Activated gamma-delta T cell (primary cell): ENCODE results near the gene ADAR.

ENCODE experiments used
- DNase-seq: peaks from one replicate; lab custom pipeline; 2025; lab: John Stamatoyannopoulos, UW

Gene ADAR

GRCh38 chr1:154557248-154557938, 50.6 kb downstream of the ADAR start:
- DNase-seq, result no peak

GRCh38 chr1:154556422-154556821, 51.6 kb downstream of the ADAR start:
- DNase-seq, result no peak

DNA sequence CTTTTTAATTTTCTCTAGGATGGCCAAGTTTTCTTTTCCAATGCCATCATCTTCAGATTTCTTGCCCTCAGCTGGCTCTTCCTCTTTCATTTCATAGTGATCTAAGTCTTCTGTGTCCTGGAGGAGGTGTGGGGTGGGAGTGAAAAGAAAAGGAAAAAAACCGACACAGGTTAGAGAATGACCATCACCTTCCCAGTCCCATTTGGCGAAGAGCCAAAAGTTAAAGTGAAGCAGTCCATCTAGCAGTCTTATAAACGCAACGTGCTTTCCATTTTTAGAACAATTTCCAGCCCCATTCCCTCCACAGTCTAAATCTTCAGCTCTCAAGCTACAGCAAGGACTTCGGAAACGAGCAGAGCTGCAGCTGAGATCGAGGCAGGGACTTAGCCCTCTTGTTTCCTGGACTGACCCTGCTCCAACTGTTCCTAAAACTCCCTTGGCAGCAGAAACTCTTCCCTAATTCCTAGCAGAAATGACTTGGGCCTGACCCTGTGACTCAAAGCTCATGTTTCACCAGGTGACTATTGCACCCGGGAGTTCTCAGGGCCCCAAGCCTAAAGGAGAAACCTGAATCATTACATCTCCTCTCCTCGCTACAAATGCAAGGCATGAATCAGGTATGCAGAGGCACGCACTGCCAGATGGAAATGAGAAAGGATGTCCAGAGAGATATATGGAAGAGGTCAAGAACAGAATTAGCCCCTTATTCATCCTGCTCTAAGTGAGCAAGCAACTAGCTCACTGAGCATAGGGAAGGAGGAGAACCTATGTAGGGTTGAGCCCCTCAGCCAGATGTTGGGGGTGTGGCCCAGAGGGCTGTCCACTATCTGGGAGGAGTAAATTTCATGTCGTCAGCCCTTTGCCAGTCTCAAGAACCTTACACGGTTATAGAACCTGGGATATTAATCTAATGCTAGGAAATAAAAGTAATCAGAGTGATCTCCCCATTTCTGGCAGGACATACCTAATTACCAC, 54.6 kb downstream of the ADAR start:
- no peak for DNase-seq

- DNase-seq, result no peak
These were observed 56.0 kb downstream of the ADAR start for GRCh38 chr1:154552036-154552435.

DNA sequence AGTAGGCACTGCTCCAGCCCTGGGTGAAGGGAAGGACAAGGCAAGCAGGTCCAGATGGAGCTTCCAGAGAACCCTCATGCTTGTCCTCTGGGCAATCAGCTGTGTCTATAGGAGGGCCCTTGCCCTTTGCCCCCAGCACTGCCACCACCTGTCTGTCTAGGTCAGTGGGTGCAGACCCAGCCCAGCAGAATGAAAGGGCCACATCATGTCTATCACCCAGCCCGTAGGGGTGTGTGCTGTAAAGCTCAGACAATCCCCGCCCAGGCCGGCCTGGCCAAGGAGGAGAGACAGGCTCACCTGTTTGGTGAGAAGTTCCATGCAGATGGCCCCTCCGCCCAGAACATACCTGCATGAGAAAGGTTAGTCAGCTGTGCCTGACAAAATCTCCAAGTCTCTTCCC, 56.5 kb downstream of the ADAR start:
- DNase-seq, result no peak

DNA sequence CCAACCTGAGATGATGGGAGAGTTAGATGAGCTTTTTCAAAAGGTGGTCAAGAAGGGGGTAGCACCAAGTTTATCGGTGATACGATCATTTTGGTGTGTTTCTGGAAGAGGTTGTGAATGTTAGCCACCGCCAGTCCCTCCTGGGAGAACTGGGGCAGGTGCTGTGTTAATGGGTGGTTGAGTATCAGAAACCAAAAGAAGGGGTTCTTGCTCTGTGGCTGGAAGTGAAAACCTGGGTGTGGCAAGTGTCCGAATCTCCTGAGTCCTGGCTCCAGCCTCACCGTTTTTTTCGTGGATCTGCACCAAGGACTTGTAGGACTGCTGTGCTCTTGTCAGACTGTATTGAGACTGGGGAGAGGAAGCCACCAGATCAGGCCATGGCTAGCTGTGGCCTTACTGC, 57.3 kb downstream of the ADAR start:
- DNase-seq, result no peak

DNA sequence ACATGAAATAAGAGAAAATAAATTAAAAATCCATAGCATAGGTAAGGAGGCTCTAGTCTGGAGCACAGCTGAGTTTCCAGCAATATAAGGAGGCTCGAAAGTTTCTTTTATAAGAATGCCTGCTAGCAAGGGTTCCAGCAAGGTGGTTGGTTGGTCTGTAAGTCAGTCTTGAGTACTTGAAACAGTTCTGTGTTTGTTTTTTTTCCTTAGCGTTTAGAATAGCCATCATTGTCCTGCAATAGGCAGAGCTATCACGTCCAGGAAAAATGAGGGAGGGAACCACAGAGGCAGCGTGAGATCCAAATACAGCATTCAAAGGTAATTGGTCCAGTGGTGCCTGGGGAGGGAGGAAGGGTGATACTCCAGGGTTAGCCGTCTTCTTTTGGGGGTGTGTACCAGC, 57.9 kb downstream of the ADAR start:
- DNase-seq, result no peak

DNA sequence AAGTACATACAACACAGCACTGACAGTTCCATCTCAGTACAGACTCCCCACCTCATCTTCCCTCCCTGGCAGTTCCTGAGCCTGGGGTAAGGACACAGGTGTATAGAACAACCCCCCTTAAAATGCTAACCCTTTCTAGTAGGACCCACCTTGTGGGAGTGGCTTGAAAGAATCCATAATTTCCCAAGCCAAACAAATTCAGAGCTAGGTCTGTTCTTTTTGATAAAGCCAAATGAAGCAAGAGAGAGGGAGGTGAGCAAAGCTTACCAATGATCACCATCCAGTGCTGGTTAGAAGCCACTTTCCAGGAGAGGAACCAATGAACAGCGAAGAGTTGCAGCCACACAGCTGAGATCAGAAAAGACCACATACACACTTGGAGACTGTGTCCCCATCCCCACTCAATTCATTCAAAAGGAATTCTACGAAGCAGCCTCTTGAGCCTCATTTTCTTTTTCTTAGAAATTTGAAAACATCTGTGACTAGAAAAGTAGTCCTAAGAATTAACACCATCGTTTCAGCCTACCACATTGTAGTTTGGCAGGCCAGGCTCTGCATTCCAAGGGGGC, 58.7 kb downstream of the ADAR start:
- no peak for DNase-seq

DNA sequence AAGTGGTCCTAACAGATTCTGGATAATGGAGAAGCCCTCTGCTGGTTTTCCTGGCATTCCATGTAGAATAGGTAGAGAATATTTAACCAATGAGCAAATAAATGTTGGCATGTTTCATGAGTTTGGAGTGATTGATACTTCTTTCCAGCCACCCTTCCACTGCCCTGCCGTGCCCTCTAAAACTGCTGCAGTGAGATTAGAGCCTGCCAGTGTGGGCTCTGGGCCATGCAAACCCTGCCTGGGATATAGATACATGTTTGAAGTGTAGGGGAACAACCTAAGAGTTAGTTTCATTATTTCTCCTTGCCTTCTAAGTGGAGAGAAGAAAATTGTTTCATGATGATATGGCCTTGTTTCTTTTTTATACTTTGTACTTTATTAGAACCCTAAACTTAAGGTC, 60.0 kb downstream of the ADAR start:
- no peak for DNase-seq

DNA sequence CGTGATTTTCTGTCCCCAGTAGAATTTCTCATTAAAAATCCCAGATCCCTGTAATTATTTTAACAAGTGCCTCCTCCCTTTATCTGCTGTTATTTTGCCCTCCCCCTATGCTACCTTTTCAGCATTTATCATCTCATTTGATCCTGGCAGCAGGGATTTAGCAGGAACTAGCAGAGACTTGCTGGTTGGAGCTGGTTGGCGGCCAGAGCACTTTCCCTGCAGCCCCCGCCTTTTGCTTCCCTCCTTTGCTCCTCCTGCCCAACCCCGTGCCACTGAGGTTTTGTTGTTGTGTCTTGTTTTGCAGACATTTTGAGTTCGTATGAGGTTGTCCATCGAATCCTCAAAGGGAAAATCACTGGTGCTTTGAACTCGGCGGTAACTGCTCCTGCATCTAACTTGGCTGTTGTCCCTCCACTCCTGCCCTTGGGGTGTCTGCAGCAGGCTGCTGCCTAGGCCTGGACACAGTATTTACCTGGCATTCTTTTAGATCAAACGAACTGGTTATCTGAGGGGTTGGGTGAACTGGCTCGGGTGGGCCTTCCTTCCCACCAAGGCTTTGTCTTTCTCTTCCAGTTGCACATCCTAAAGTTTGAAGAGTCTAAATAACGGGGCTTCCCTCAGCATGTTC, 60.8 kb downstream of the ADAR start:
- DNase-seq, result no peak

GRCh38 chr1:154546264-154547063, 61.5 kb downstream of the ADAR start:
- no peak for DNase-seq

- DNase-seq, result no peak
These were observed 66.8 kb downstream of the ADAR start for GRCh38 chr1:154541231-154541630.

- no peak for DNase-seq
These were observed 68.2 kb downstream of the ADAR start for GRCh38 chr1:154539486-154540483.

- no peak for DNase-seq
These were observed 71.4 kb downstream of the ADAR start for GRCh38 chr1:154536570-154536969.

- DNase-seq, result no peak
These were observed 73.8 kb downstream of the ADAR start for GRCh38 chr1:154533952-154534844.
